Kidney epithelial cell (primary cell): ENCODE results near the gene TENT4B. TPM values are rescaled to one million over a fixed set of nuclear protein-coding genes. Genes with fewer than 3 reads are reported as not detected.

ENCODE experiments used
- DNase-seq: peaks from one replicate; pipeline ENCODE4 v3.0.0-alpha.2; 2010; ENCODE audit warnings: low read depth
- H3K27me3 ChIP-seq: 2 replicates; pipeline ENCODE4 v1.6.0; 2011; ENCODE audit warnings: low read length; ENCODE audit not compliant: control insufficient read depth, insufficient read depth
- H3K36me3 ChIP-seq: 2 replicates; pipeline ENCODE4 v1.5.1; 2011; ENCODE audit warnings: low read length; ENCODE audit not compliant: control insufficient read depth, insufficient read depth
- H3K4me3 ChIP-seq: 2 replicates; pipeline ENCODE4 v1.5.1; 2011; ENCODE audit warnings: low read depth, mild to moderate bottlenecking, control low read depth, low read length
- CTCF ChIP-seq: IDR thresholded peaks from 2 replicates; pipeline ENCODE4 v1.5.1; 2011; ENCODE audit warnings: mild to moderate bottlenecking, moderate library complexity, low read length, control low read depth, inconsistent platforms; ENCODE audit not compliant: insufficient read depth, poor library complexity, severe bottlenecking
- total RNA-seq: library from RNA; depleted of rRNA; stranded (reverse); fragments of >200 nt; gene quantifications from 2 replicates; pipeline ENCODE4 v1.2.3, GENCODE V29; 2015

TENT4B gene
- total RNA-seq, 1 donor from 2014 or later: 11.0 TPM

GRCh38 chr16:50260206-50261159 is 107.4 kb downstream of the TENT4B start:
- Histone ChIP-seq H3K36me3 (no peaks in the 10 kb centered on the region), H3K4me3 (no peak overlapping the region), H3K27me3 (no peaks in the 10 kb centered on the region)
- DNase-seq: no peak
- TF ChIP-seq CTCF: no peak

- Histone ChIP-seq H3K27me3 (no peaks in the 10 kb centered on the region), H3K36me3 (no peaks in the 10 kb centered on the region), H3K4me3 (no peak overlapping the region)
- no peak for TF ChIP-seq CTCF
- no peak for DNase-seq
These were observed 108.1 kb downstream of the TENT4B start for GRCh38 chr16:50261160-50261706.

- DNase-seq: no peak
- Histone ChIP-seq H3K4me3 (no peak overlapping the region), H3K27me3 (no peaks in the 10 kb centered on the region), H3K36me3 (no peaks in the 10 kb centered on the region)
- no peak for TF ChIP-seq CTCF
These were observed 108.7 kb downstream of the TENT4B start for GRCh38 chr16:50261707-50262235.

GRCh38 chr16:50263060-50263909 is 110.2 kb downstream of the TENT4B start:
- DNase-seq: no peak
- Histone ChIP-seq H3K36me3 (no peaks in the 10 kb centered on the region), H3K27me3 (no peaks in the 10 kb centered on the region), H3K4me3 (no peak overlapping the region)
- TF ChIP-seq CTCF: no peak

GRCh38 chr16:50263940-50264929 is 111.1 kb downstream of the TENT4B start:
- no peak overlapping the region for H3K4me3 ChIP-seq
- TF ChIP-seq CTCF: no peak
- H3K27me3 ChIP-seq: no peaks in the 10 kb centered on the region
- H3K36me3 ChIP-seq: no peaks in the 10 kb centered on the region
- DNase-seq: no peak
